OCI-LY1 (cell line): ENCODE results near the gene FCN3.

Experiments
- H2AFZ ChIP-seq: fragments of 200-600 bp; sonication (generic), shearing (Covaris generic); 2 replicates; pipeline ENCODE4 v1.6.0; 2014; ENCODE audit warnings: antibody characterized with exemption, mild to moderate bottlenecking, low read length
- H3F3A ChIP-seq: fragments of 200-600 bp; sonication (generic), shearing (Covaris generic); 2 replicates; pipeline ENCODE4 v1.6.0; 2014; ENCODE audit warnings: mild to moderate bottlenecking, antibody characterized with exemption, low read length, moderate library complexity; ENCODE audit not compliant: insufficient read depth
- H3K27ac ChIP-seq: fragments of 200-600 bp; sonication (generic); 2 replicates; pipeline ENCODE4 v1.5.1; 2014; ENCODE audit warnings: low read length, mixed run types, mild to moderate bottlenecking, low read depth; ENCODE audit not compliant: poor library complexity, severe bottlenecking
- H3K27me3 ChIP-seq: fragments of 200-600 bp; sonication (generic); 2 replicates; pipeline ENCODE4 v1.6.0; 2014; ENCODE audit warnings: antibody characterized with exemption, mild to moderate bottlenecking, low read length, moderate library complexity; ENCODE audit not compliant: insufficient read depth
- H3K36me3 ChIP-seq: fragments of 200-600 bp; sonication (generic); 2 replicates; pipeline ENCODE4 v1.6.1; 2014; ENCODE audit warnings: mild to moderate bottlenecking, antibody characterized with exemption, low read length, moderate library complexity, mixed read lengths; ENCODE audit not compliant: insufficient read depth
- H3K4me1 ChIP-seq: fragments of 200-600 bp; sonication (generic); 2 replicates; pipeline ENCODE4 v1.5.1; 2014; ENCODE audit warnings: mild to moderate bottlenecking, low read length, moderate library complexity; ENCODE audit not compliant: insufficient read depth, severe bottlenecking
- H3K4me2 ChIP-seq: fragments of 200-600 bp; sonication (generic), shearing (Covaris generic); 2 replicates; pipeline ENCODE4 v1.6.1; 2014; ENCODE audit warnings: low read length
- H3K4me3 ChIP-seq: fragments of 200-600 bp; sonication (generic); 2 replicates; pipeline ENCODE4 v1.5.1; 2014; ENCODE audit warnings: low read length, low read depth, mild to moderate bottlenecking, mixed read lengths; ENCODE audit not compliant: poor library complexity, severe bottlenecking
- H3K79me2 ChIP-seq: fragments of 200-600 bp; shearing (Covaris generic); 2 replicates; pipeline ENCODE4 v1.6.1; 2016; ENCODE audit warnings: mixed run types, low read length, mixed read lengths; ENCODE audit not compliant: insufficient read depth
- H3K9ac ChIP-seq: fragments of 200-600 bp; sonication (generic), shearing (Covaris generic); 2 replicates; pipeline ENCODE4 v1.6.1; 2014; ENCODE audit warnings: mild to moderate bottlenecking, low read length, mixed read lengths
- H3K9me2 ChIP-seq: fragments of 200-600 bp; sonication (generic), shearing (Covaris generic); 2 replicates; pipeline ENCODE4 v1.6.1; 2014; ENCODE audit warnings: low read depth, mild to moderate bottlenecking, low read length, mixed read lengths
- H3K9me3 ChIP-seq: fragments of 200-600 bp; shearing (Covaris generic); 2 replicates; pipeline ENCODE4 v1.6.1; 2014; ENCODE audit warnings: low read length, mixed read lengths
- H4K20me1 ChIP-seq: fragments of 200-600 bp; sonication (generic), shearing (Covaris generic); 2 replicates; pipeline ENCODE4 v1.6.0; 2016; ENCODE audit warnings: mild to moderate bottlenecking, low read length; ENCODE audit not compliant: insufficient read depth
- CTCF ChIP-seq: fragments of 200-600 bp; sonication (generic), shearing (Covaris generic); IDR thresholded peaks from 2 replicates; pipeline ENCODE4 v1.5.1; 2017; ENCODE audit warnings: mild to moderate bottlenecking, antibody characterized with exemption, low read length, moderate library complexity, mixed read lengths
- EZH2 ChIP-seq: fragments of 200-600 bp; sonication (generic), shearing (Covaris generic); IDR thresholded peaks from 2 replicates; pipeline ENCODE4 v1.8.0; 2017; ENCODE audit warnings: borderline replicate concordance, mixed run types, mild to moderate bottlenecking, antibody characterized with exemption, low read length, moderate library complexity, mixed read lengths

The FCN3 gene

GRCh38 chr1:27383661-27384060 lies 9.0 kb upstream of the FCN3 start:
- H3K4me3 ChIP-seq: no peak overlapping the region
- no peak overlapping the region for H3K27ac ChIP-seq
- no peaks in the 10 kb centered on the region for H3K9me2 ChIP-seq
- TF ChIP-seq CTCF (no peak), EZH2 (no peak)
- no peaks in the 10 kb centered on the region for H3K79me2 ChIP-seq
- H3F3A ChIP-seq: no peaks in the 10 kb centered on the region
- no peak overlapping the region for H3K4me2 ChIP-seq
- H3K36me3 ChIP-seq: no peaks in the 10 kb centered on the region
- no peaks in the 10 kb centered on the region for H3K9me3 ChIP-seq
- H3K9ac ChIP-seq: no peak overlapping the region
- H2AFZ ChIP-seq: no peak overlapping the region
- H4K20me1 ChIP-seq: no peaks in the 10 kb centered on the region
- peaks cover 4% of the 10 kb centered on the region; the same call in 1 of the 2 replicates for H3K27me3 ChIP-seq
- H3K4me1 ChIP-seq: no peaks in the 10 kb centered on the region

- Histone ChIP-seq H3K79me2 (no peaks in the 10 kb centered on the region), H3K4me3 (no peak within 1 kb of the TSS), H3K27ac (no peak within 1 kb of the TSS), H3K9ac (no peak within 1 kb of the TSS), H4K20me1 (no peaks in the 10 kb centered on the region), H3K9me3 (no peaks in the 10 kb centered on the region), H3K4me1 (no peaks in the 10 kb centered on the region), H3K9me2 (no peaks in the 10 kb centered on the region), H3K4me2 (no peak within 1 kb of the TSS), H3F3A (no peaks in the 10 kb centered on the region), H2AFZ (no peak within 1 kb of the TSS), H3K36me3 (no peaks in the 10 kb centered on the region), H3K27me3 (peaks cover 4% of the 10 kb centered on the region; the same call in 1 of the 2 replicates)
- TF ChIP-seq CTCF: no peak
- TF ChIP-seq EZH2: no peak
Measured at GRCh38 chr1:27383039-27383605, 8.5 kb upstream of the FCN3 start, which contains the start of gene CD164L2. Gene CD164L2 (minus strand): TSS chr1:27383333. CDS start chr1:27383239, 94 bp downstream.

- H3K79me2 ChIP-seq: no peaks in the 10 kb centered on the region
- H3K4me2 ChIP-seq: no peak overlapping the region
- no peaks in the 10 kb centered on the region for H3K36me3 ChIP-seq
- H3K9ac ChIP-seq: no peak overlapping the region
- H3K27me3 ChIP-seq: peaks cover 4% of the 10 kb centered on the region; the same call in 1 of the 2 replicates
- H3K4me3 ChIP-seq: no peak overlapping the region
- H3K9me2 ChIP-seq: no peaks in the 10 kb centered on the region
- TF ChIP-seq EZH2 (no peak), CTCF (no peak)
- no peak overlapping the region for H3K27ac ChIP-seq
- no peaks in the 10 kb centered on the region for H3F3A ChIP-seq
- H4K20me1 ChIP-seq: no peaks in the 10 kb centered on the region
- H3K9me3 ChIP-seq: no peaks in the 10 kb centered on the region
- H2AFZ ChIP-seq: no peak overlapping the region
- H3K4me1 ChIP-seq: no peaks in the 10 kb centered on the region
Measured at GRCh38 chr1:27381969-27382762, 7.5 kb upstream of the FCN3 start.
